ENCODE results near the gene VTI1B. TPM values are rescaled to one million over a fixed set of nuclear protein-coding genes. Genes with fewer than 3 reads are reported as not detected.
A peak's percentile ranks its signal among the peaks of the same experiment; 100 is the strongest.
"Not testable (repeated sequence)": the region's sequence is repeated elsewhere in the genome, so short reads cannot be mapped to it uniquely, and the experiment has no call there.

VTI1B gene
- 72.1 and 80.6 TPM in 2 replicates for total RNA-seq

- no peak for FAIRE-seq
- DNase-seq (ENCODE audit: low read depth): peak; percentile 42
- Histone ChIP-seq H3K27me3 (ENCODE audit: control insufficient read depth, insufficient read depth, low read length) (no peaks in the 10 kb centered on the region), H3K4me3 (ENCODE audit: low read depth, low read length) (peak within 1 kb of the TSS; percentile 80), H3K36me3 (ENCODE audit: control insufficient read depth, insufficient read depth, low read length) (peaks cover 8% of the 10 kb centered on the region)
- peak; percentile 21 for TF ChIP-seq CTCF (IDR thresholded peaks at IDR 0.05; ENCODE audit: insufficient read depth, low read length, severe bottlenecking)
Observed at GRCh38 chr14:67674480-67675218, at the start of gene VTI1B. TSS of gene VTI1B (minus strand) at chr14:67674632. CDS start at chr14:67674489, 143 bp downstream.

GRCh38 chr14:67722293-67722692 is 47.9 kb upstream of the VTI1B start:
- Histone ChIP-seq H3K27me3 (ENCODE audit: control insufficient read depth, insufficient read depth, low read length) (peaks cover 2% of the 10 kb centered on the region), H3K36me3 (ENCODE audit: control insufficient read depth, insufficient read depth, low read length) (no peaks in the 10 kb centered on the region), H3K4me3 (ENCODE audit: low read depth, low read length) (no peak overlapping the region)
- TF ChIP-seq CTCF (IDR thresholded peaks at IDR 0.05; ENCODE audit: insufficient read depth, low read length, severe bottlenecking): no peak
- DNase-seq (ENCODE audit: low read depth) (no peak), FAIRE-seq (no peak)

GRCh38 chr14:67721875-67722274 is 47.4 kb upstream of the VTI1B start:
- TF ChIP-seq CTCF (IDR thresholded peaks at IDR 0.05; ENCODE audit: insufficient read depth, low read length, severe bottlenecking): no peak
- no peak for FAIRE-seq
- Histone ChIP-seq H3K27me3 (ENCODE audit: control insufficient read depth, insufficient read depth, low read length) (peaks cover 2% of the 10 kb centered on the region), H3K36me3 (ENCODE audit: control insufficient read depth, insufficient read depth, low read length) (no peaks in the 10 kb centered on the region), H3K4me3 (ENCODE audit: low read depth, low read length) (no peak overlapping the region)
- DNase-seq (ENCODE audit: low read depth): no peak

GRCh38 chr14:67719866-67720265 is 45.4 kb upstream of the VTI1B start:
- no peak overlapping the region for H3K4me3 ChIP-seq (ENCODE audit: low read depth, low read length)
- H3K36me3 ChIP-seq (ENCODE audit: control insufficient read depth, insufficient read depth, low read length): no peaks in the 10 kb centered on the region
- FAIRE-seq: no peak
- H3K27me3 ChIP-seq (ENCODE audit: control insufficient read depth, insufficient read depth, low read length): peaks cover 2% of the 10 kb centered on the region
- no peak for TF ChIP-seq CTCF (IDR thresholded peaks at IDR 0.05; ENCODE audit: insufficient read depth, low read length, severe bottlenecking)
- no peak for DNase-seq (ENCODE audit: low read depth)

- not testable (repeated sequence) for H3K4me3 ChIP-seq (ENCODE audit: low read depth, low read length); H3K27me3 ChIP-seq (ENCODE audit: control insufficient read depth, insufficient read depth, low read length); H3K36me3 ChIP-seq (ENCODE audit: control insufficient read depth, insufficient read depth, low read length); DNase-seq (ENCODE audit: low read depth); FAIRE-seq
Observed at GRCh38 chr14:67719385-67719784, 45.0 kb upstream of the VTI1B start.

GRCh38 chr14:67718265-67718664 is 43.8 kb upstream of the VTI1B start:
- Histone ChIP-seq H3K36me3 (ENCODE audit: control insufficient read depth, insufficient read depth, low read length) (no peaks in the 10 kb centered on the region), H3K27me3 (ENCODE audit: control insufficient read depth, insufficient read depth, low read length) (peaks cover 2% of the 10 kb centered on the region), H3K4me3 (ENCODE audit: low read depth, low read length) (no peak overlapping the region)
- DNase-seq (ENCODE audit: low read depth): no peak
- TF ChIP-seq CTCF (IDR thresholded peaks at IDR 0.05; ENCODE audit: insufficient read depth, low read length, severe bottlenecking): no peak
- peak; percentile 70 for FAIRE-seq
